ENCODE measurements around the gene CHRNA7.

DNA sequence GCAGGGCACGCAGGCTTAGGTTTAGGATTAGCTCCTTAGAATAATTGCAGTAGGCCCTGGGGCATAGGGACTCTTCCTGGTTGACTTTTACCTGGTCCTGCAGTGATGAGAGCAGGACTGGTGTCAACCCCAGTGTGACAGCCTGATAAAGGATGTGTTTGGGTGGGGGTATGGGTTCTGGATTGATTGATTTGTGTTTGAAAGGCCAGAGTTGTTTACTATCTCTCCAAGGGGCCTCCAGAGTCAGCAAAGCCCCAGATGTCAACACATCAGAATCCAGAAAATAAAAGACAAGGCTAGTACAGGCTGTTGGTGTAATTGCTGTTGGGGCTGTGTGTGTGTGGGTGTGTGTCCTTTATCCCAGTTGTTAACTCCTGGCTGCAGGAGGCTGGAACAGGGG, 122.3 kb downstream of the CHRNA7 start:
- TF ChIP-seq, protein P1, sequence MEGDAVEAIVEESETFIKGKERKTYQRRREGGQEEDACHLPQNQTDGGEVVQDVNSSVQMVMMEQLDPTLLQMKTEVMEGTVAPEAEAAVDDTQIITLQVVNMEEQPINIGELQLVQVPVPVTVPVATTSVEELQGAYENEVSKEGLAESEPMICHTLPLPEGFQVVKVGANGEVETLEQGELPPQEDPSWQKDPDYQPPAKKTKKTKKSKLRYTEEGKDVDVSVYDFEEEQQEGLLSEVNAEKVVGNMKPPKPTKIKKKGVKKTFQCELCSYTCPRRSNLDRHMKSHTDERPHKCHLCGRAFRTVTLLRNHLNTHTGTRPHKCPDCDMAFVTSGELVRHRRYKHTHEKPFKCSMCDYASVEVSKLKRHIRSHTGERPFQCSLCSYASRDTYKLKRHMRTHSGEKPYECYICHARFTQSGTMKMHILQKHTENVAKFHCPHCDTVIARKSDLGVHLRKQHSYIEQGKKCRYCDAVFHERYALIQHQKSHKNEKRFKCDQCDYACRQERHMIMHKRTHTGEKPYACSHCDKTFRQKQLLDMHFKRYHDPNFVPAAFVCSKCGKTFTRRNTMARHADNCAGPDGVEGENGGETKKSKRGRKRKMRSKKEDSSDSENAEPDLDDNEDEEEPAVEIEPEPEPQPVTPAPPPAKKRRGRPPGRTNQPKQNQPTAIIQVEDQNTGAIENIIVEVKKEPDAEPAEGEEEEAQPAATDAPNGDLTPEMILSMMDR (IDR thresholded peaks at IDR 0.05) = no peak
- no peak for TF ChIP-seq POLR2A (IDR thresholded peaks at IDR 0.05)

All from uterus (tissue), 2 donors.